H1 (cell line): ENCODE data around the gene PLAA. TPM values are rescaled to one million over a fixed set of nuclear protein-coding genes. Genes with fewer than 3 reads are reported as not detected.

Experiments used
- CTCF ChIA-PET: fragments of 300-600 bp; sonication (Branson Sonifier 250); formaldehyde crosslinking; loops from one replicate; lab custom pipeline; 2021; ENCODE audit not compliant: partially characterized antibody; lab: Charles Lee
- POLR2A ChIA-PET: fragments of 300-600 bp; sonication (Branson Sonifier 250); formaldehyde crosslinking; loops from one replicate; lab custom pipeline; 2021; ENCODE audit warnings: inconsistent platforms; ENCODE audit not compliant: partially characterized antibody; lab: Charles Lee
- DNase-seq, 2 experiments: peaks; one replicate each; pipeline versions ENCODE4 v3.0.0 to v3.0.0-alpha.2; 2010 to 2022; ENCODE audit warnings: low spot score in 2 of 2, low read depth in 1 of 2, mixed read lengths in 1 of 2
- FAIRE-seq: peaks from 2 replicates; lab custom pipeline; 2011; peaks lifted over from hg19 to GRCh38; lab: Jason Lieb, UNC
- H2AFZ ChIP-seq: 2 replicates; pipeline ENCODE4 v1.8.1; 2012; ENCODE audit warnings: low read length, inconsistent platforms
- H2AK5ac ChIP-seq: 2 replicates; pipeline ENCODE4 v1.6.1; 2013; ENCODE audit warnings: low read depth, low read length
- H2BK120ac ChIP-seq: replicated peaks from 2 replicates; pipeline ENCODE3; 2013; ENCODE audit warnings: low read depth, low read length, inconsistent platforms
- H2BK12ac ChIP-seq: 2 replicates; pipeline ENCODE4 v1.6.1; 2013; ENCODE audit warnings: low read depth, low read length
- H2BK15ac ChIP-seq: 2 replicates; pipeline ENCODE4 v1.6.1; 2013; ENCODE audit warnings: low read length
- H2BK20ac ChIP-seq: 2 replicates; pipeline ENCODE4 v1.6.1; 2013; ENCODE audit warnings: low read length
- H2BK5ac ChIP-seq: 2 replicates; pipeline ENCODE4 v1.6.1; 2013; ENCODE audit warnings: low read depth, low read length
- H3K14ac ChIP-seq: 2 replicates; pipeline ENCODE4 v1.6.1; 2013; ENCODE audit warnings: inconsistent platforms; ENCODE audit not compliant: insufficient read length
- H3K18ac ChIP-seq: 2 replicates; pipeline ENCODE4 v1.6.1; 2013; ENCODE audit warnings: low read length; ENCODE audit errors: extremely low read depth
- H3K23ac ChIP-seq: 2 replicates; pipeline ENCODE4 v1.6.1; 2013; ENCODE audit warnings: inconsistent platforms; ENCODE audit not compliant: insufficient read length
- H3K23me2 ChIP-seq: 2 replicates; pipeline ENCODE4 v1.6.1; 2013; ENCODE audit warnings: low read depth, low read length
- H3K27ac ChIP-seq: 2 replicates; pipeline ENCODE4 v1.6.1; 2011; ENCODE audit warnings: low read depth, low read length, inconsistent platforms
- H3K27me3 ChIP-seq, 4 experiments: replicated peaks in 1 of 4; 1 replicate in 1 of 4; 2 replicates in 3 of 4; pipeline versions ENCODE4 v1.6.1 to v1.8.1; 2011 to 2013; ENCODE audit warnings: low read length in 3 of 4, mild to moderate bottlenecking in 3 of 4, inconsistent platforms in 2 of 4, mixed read lengths in 2 of 4, moderate library complexity in 1 of 4; ENCODE audit not compliant: control insufficient read depth in 3 of 4, insufficient read depth in 3 of 4; ENCODE audit errors: extremely low read depth in 1 of 4
- H3K36me3 ChIP-seq, 4 experiments: 2 replicates each; pipeline versions ENCODE4 v1.6.1 to v1.8.1; 2011 to 2013; ENCODE audit warnings: mild to moderate bottlenecking in 4 of 4, low read length in 3 of 4, moderate library complexity in 2 of 4, control low read depth in 1 of 4, inconsistent platforms in 1 of 4; ENCODE audit not compliant: insufficient read depth in 4 of 4, control insufficient read depth in 2 of 4
- H3K4ac ChIP-seq: replicated peaks from 2 replicates; pipeline ENCODE3; 2013; ENCODE audit warnings: low read length, low read depth, mixed read lengths, inconsistent platforms; ENCODE audit not compliant: insufficient read length
- H3K4me1 ChIP-seq, 4 experiments: replicated peaks in 1 of 4; 1 replicate in 1 of 4; 2 replicates in 3 of 4; pipeline versions ENCODE4 v1.6.1 to v1.8.1; 2011 to 2013; ENCODE audit warnings: low read length in 3 of 4, inconsistent platforms in 2 of 4, mixed read lengths in 1 of 4; ENCODE audit not compliant: insufficient read depth in 4 of 4, control insufficient read depth in 3 of 4
- H3K4me2 ChIP-seq, 2 experiments: 2 replicates each; pipeline versions ENCODE4 v1.6.1 to v1.8.1; 2011 to 2013; ENCODE audit warnings: low read depth in 2 of 2, low read length in 2 of 2, control low read depth in 1 of 2, inconsistent platforms in 1 of 2, mild to moderate bottlenecking in 1 of 2; ENCODE audit not compliant: insufficient read depth in 1 of 2
- H3K4me3 ChIP-seq, 4 experiments: fragments of 200-600, 300-600 bp in 1 of 4; sonication (generic), shearing (Covaris generic), sonication (Bioruptor Twin) in 1 of 4; 2 replicates each; pipeline versions ENCODE4 v1.5.1 to v1.8.1; 2011 to 2016; ENCODE audit warnings: low read length in 4 of 4, low read depth in 3 of 4, control low read depth in 2 of 4, inconsistent platforms in 2 of 4, mild to moderate bottlenecking in 2 of 4, mixed read lengths in 1 of 4, moderate library complexity in 1 of 4; ENCODE audit not compliant: insufficient read depth in 2 of 4; ENCODE audit errors: extremely low read depth in 1 of 4
- H3K56ac ChIP-seq: replicated peaks from 2 replicates; pipeline ENCODE3; 2013; ENCODE audit warnings: low read depth, mild to moderate bottlenecking, mixed read lengths, low read length, inconsistent platforms; ENCODE audit not compliant: insufficient read length
- H3K79me1 ChIP-seq: 2 replicates; pipeline ENCODE4 v1.6.1; 2013; ENCODE audit warnings: low read depth, low read length, control low read depth
- H3K79me2 ChIP-seq, 2 experiments: 2 replicates each; pipeline versions ENCODE4 v1.6.1 to v1.8.1; 2012 to 2013; ENCODE audit warnings: low read length in 2 of 2, mild to moderate bottlenecking in 2 of 2, inconsistent platforms in 1 of 2; ENCODE audit not compliant: insufficient read depth in 2 of 2, control insufficient read depth in 1 of 2
- H3K9ac ChIP-seq, 4 experiments: replicated peaks in 1 of 4; 1 replicate in 1 of 4; 2 replicates in 3 of 4; pipeline versions ENCODE4 v1.6.1 to v1.8.1; 2011 to 2013; ENCODE audit warnings: low read depth in 3 of 4, low read length in 3 of 4, control low read depth in 2 of 4, mild to moderate bottlenecking in 2 of 4, moderate library complexity in 2 of 4, inconsistent platforms in 1 of 4; ENCODE audit errors: extremely low read depth in 1 of 4
- H3K9me3 ChIP-seq, 2 experiments: 2 replicates each; pipeline versions ENCODE4 v1.6.1 to v1.8.1; 2012 to 2013; ENCODE audit warnings: mild to moderate bottlenecking in 2 of 2, moderate library complexity in 2 of 2, control low read depth in 1 of 2, inconsistent platforms in 1 of 2, low read depth in 1 of 2, low read length in 1 of 2, mixed read lengths in 1 of 2; ENCODE audit not compliant: insufficient read depth in 2 of 2
- H4K20me1 ChIP-seq, 2 experiments: replicated peaks in 1 of 2; 2 replicates each; pipeline versions ENCODE3 to v1.8.1; 2011 to 2013; ENCODE audit warnings: inconsistent platforms in 2 of 2, low read length in 2 of 2, mild to moderate bottlenecking in 1 of 2; ENCODE audit not compliant: insufficient read depth in 2 of 2, control insufficient read depth in 1 of 2
- H4K5ac ChIP-seq: 2 replicates; pipeline ENCODE4 v1.6.1; 2013; ENCODE audit warnings: low read length, low read depth, mixed read lengths, inconsistent platforms; ENCODE audit not compliant: insufficient read length
- H4K8ac ChIP-seq: 2 replicates; pipeline ENCODE4 v1.8.0; 2013; ENCODE audit warnings: mild to moderate bottlenecking, moderate library complexity, low read length, inconsistent platforms; ENCODE audit not compliant: insufficient read depth; ENCODE audit errors: extremely low read depth
- H4K91ac ChIP-seq: replicated peaks from 2 replicates; pipeline ENCODE3; 2013; ENCODE audit warnings: low read length, mixed read lengths, inconsistent platforms; ENCODE audit not compliant: insufficient read length
- WGBS, 2 experiments: shearing (Covaris generic) in 1 of 2; methylation state at CpG; one replicate each; pipeline versions ENCODE4 v1.1.6 to v1.1.7; 2013 to 2015; ENCODE audit warnings: low lambda C conversion rate in 2 of 2, mixed read lengths in 2 of 2, inconsistent platforms in 1 of 2, low coverage in 1 of 2, missing lambda C conversion rate in 1 of 2; ENCODE audit not compliant: insufficient replicate concordance in 2 of 2, insufficient coverage in 1 of 2, insufficient read length in 1 of 2; ENCODE audit errors: extremely low coverage in 1 of 2, missing lambda C conversion rate in 1 of 2; 5-methylcytosine and 5-hydroxymethylcytosine counted together
- polyA plus RNA-seq, 7 experiments: library from polyadenylated mRNA; depleted of rRNA in 3 of 7; stranded (reverse) in 5 of 7; unstranded in 2 of 7; fragments of >200 nt in 5 of 7; fragments of 200-250 nt in 2 of 7; gene quantifications; 1 replicate in 5 of 7; 2 replicates in 1 of 7; 4 replicates in 1 of 7; pipeline versions ENCODE4 v1.2.1 to v1.2.3, GENCODE V29; 2011 to 2013; ENCODE audit warnings: missing spikeins in 2 of 7, mixed read lengths in 2 of 7
- total RNA-seq: library from RNA; stranded (reverse); fragmentation: NEBNext Ultra II Directional; extraction: Animal tissue kit (Norgen Biotek cat#: 25700); gene quantifications from 2 replicates; pipeline ENCODE4 v1.2.1, GENCODE V29; 2021

The PLAA gene
- total and polyA plus RNA-seq, 2 of the 8 experiments (the other 6 are each of a cell fraction or from before 2014, with no cell fraction given), result 19.2 to 64.2 TPM

DNA sequence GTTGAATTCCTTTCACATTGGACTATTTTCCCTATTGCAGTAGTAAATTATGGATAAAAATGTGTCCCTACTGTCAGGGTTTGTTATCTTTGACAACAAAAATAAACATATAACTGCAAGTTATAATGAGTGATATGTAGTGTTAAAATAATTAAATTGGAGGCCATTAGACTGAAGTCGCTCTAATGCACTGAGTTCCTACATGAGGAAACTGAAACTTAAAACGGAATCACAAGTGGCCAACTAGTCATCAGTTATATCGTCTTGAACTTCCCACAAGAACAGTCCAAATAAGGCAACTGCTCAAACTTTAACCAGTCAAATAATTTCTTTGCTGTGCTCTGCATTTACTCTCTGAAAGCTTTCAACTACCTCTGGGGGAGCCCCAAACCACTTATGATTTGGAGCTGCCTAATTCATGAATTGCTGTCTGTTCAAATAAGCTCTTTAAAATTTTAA lies 7.0 kb upstream of the PLAA start:
- Histone ChIP-seq H3K4me1 (peaks cover 0 to 6% (median 2%) of the 10 kb centered on the region in 4 experiments; a peak in 4 of 7 replicates), H3K4me3 (no peak overlapping the region), H3K14ac (no peak overlapping the region), H4K20me1 (no peaks in the 10 kb centered on the region), H3K23ac (no peak overlapping the region), H3K9ac (no peak overlapping the region), H3K27ac (no peak overlapping the region), H3K36me3 (no peaks in the 10 kb centered on the region), H3K9me3 (no peaks in the 10 kb centered on the region), H4K91ac (no peak overlapping the region), H2BK12ac (no peak overlapping the region), H3K79me1 (no peaks in the 10 kb centered on the region), H3K56ac (no peak overlapping the region), H4K5ac (no peak overlapping the region), H2AK5ac (no peak overlapping the region), H2BK20ac (no peak overlapping the region), H3K79me2 (peaks cover 0 to 5% of the 10 kb centered on the region in 2 experiments; a peak in 2 of 4 replicates), H2BK15ac (no peak overlapping the region), H3K27me3 (no peaks in the 10 kb centered on the region), H2BK120ac (no peak overlapping the region), H3K4ac (no peak overlapping the region), H3K18ac (no peak overlapping the region), H2BK5ac (no peak overlapping the region), H2AFZ (no peak overlapping the region), H3K4me2 (no peak overlapping the region), H4K8ac (no peak overlapping the region), H3K23me2 (peaks cover 3% of the 10 kb centered on the region; the same call in 1 of the 2 replicates)
- DNase-seq (no peak), FAIRE-seq (no peak)
- ChIA-PET POLR2A (interaction anchor here (3.2 kb wide), 1 partner anchor 22 kb away, joined by 21 read pairs; no protein-coding TSS in a partner anchor), CTCF (interaction anchor here (1.6 kb wide), 2 partner anchors 9 to 22 kb away, joined by 3 to 7 read pairs; no protein-coding TSS in a partner anchor)
- 85% methylated on average over 3 of the region's 3 CpGs; no CpG with 5 or more reads in 1 of the 2 experiments for WGBS, 2 experiments
